Activated CD4-positive, CD25-positive, alpha-beta regulatory T cell treated with anti-CD3 and anti-CD28 coated beads, Interleukin-2, amount 50 U/mL, for 24 hours (primary cell): Measurements from ENCODE around the gene PSMG1.
"Not testable (repeated sequence)": the region's sequence is repeated elsewhere in the genome, so short reads cannot be mapped to it uniquely, and the experiment has no call there.

Experiments
- ATAC-seq, 2 donors: fragments of 150-1000 bp; cut with Tn5 transposase; one replicate each; pipeline ENCODE4 v1.10.0; 2021; ENCODE audit warnings: mild to moderate bottlenecking in 1 of 2, moderate library complexity in 1 of 2

Gene PSMG1

GRCh38 chr21:39155578-39155977 lies 27.7 kb downstream of the PSMG1 start:
- no peak for ATAC-seq

- ATAC-seq: no peak
These were observed 29.4 kb downstream of the PSMG1 start for GRCh38 chr21:39153842-39154241.

GRCh38 chr21:39153373-39153772 lies 29.9 kb downstream of the PSMG1 start:
- no peak for ATAC-seq

- no peak for ATAC-seq
These were observed 31.0 kb downstream of the PSMG1 start for GRCh38 chr21:39152271-39152670.

GRCh38 chr21:39150877-39151276 lies 32.4 kb downstream of the PSMG1 start:
- no peak for ATAC-seq

GRCh38 chr21:39150316-39150715 lies 32.9 kb downstream of the PSMG1 start:
- no peak for ATAC-seq

- ATAC-seq: no peak
These were observed 33.4 kb downstream of the PSMG1 start for GRCh38 chr21:39149882-39150281.

- no peak for ATAC-seq
These were observed 34.3 kb downstream of the PSMG1 start for GRCh38 chr21:39148975-39149374.

GRCh38 chr21:39144191-39144590 lies 39.1 kb downstream of the PSMG1 start:
- ATAC-seq: no peak

- ATAC-seq: no peak
These were observed 40.3 kb downstream of the PSMG1 start for GRCh38 chr21:39142972-39143371.

GRCh38 chr21:39141502-39141901 lies 41.7 kb downstream of the PSMG1 start:
- no peak for ATAC-seq

- ATAC-seq: no peak
These were observed 45.7 kb downstream of the PSMG1 start for GRCh38 chr21:39137248-39138178.

GRCh38 chr21:39136711-39137110 lies 46.5 kb downstream of the PSMG1 start:
- no peak for ATAC-seq

GRCh38 chr21:39136138-39136537 lies 47.1 kb downstream of the PSMG1 start:
- ATAC-seq: not testable (repeated sequence)

GRCh38 chr21:39134288-39134810 lies 48.9 kb downstream of the PSMG1 start:
- ATAC-seq: no peak

- no peak for ATAC-seq
These were observed 51.0 kb downstream of the PSMG1 start for GRCh38 chr21:39132248-39132647.

GRCh38 chr21:39131791-39132190 lies 51.5 kb downstream of the PSMG1 start:
- no peak for ATAC-seq

GRCh38 chr21:39127506-39127905 lies 55.7 kb downstream of the PSMG1 start:
- no peak for ATAC-seq

GRCh38 chr21:39126486-39126806 lies 56.8 kb downstream of the PSMG1 start:
- ATAC-seq: no peak

GRCh38 chr21:39125752-39126485 lies 57.3 kb downstream of the PSMG1 start:
- ATAC-seq: no peak
